CD4-positive, alpha-beta T cell (primary cell): ENCODE results near the gene ITGAE. TPM values are rescaled to one million over a fixed set of nuclear protein-coding genes. Genes with fewer than 3 reads are reported as not detected.

Experiments used
- ATAC-seq: fragments of 200-7000 bp; cut with Tn5 transposase; one replicate; pipeline ENCODE4 v1.10.0; 2022; ENCODE audit warnings: mild to moderate bottlenecking; ENCODE audit not compliant: poor library complexity
- CTCF ChIA-PET: fragments of 350-600 bp; sonication (Branson Sonifier 250); formaldehyde crosslinking; loops from one replicate; lab custom pipeline; 2021; ENCODE audit warnings: antibody characterized with exemption, inconsistent platforms; lab: Charles Lee
- POLR2A ChIA-PET: fragments of 350-600 bp; sonication (Branson Sonifier 250); formaldehyde crosslinking; loops from one replicate; lab custom pipeline; 2021; ENCODE audit warnings: antibody characterized with exemption, inconsistent platforms; lab: Charles Lee
- DNase-seq, 14 experiments: peaks; one replicate each; pipeline ENCODE4 v3.0.0-alpha.2; 2013 to 2020; ENCODE audit warnings: mixed read lengths in 2 of 14
- H3K27ac ChIP-seq, 2 donors: one replicate each; pipeline versions ENCODE4 v1.5.1 to v1.7.0; 2013; ENCODE audit warnings: low read length in 2 of 2, low read depth in 1 of 2, mild to moderate bottlenecking in 1 of 2
- H3K27me3 ChIP-seq, 2 experiments: 1 replicate in 1 of 2; 2 replicates in 1 of 2; pipeline versions ENCODE4 v1.6.1 to v1.7.0; 2013; ENCODE audit warnings: low read length in 2 of 2, control low read depth in 1 of 2, mild to moderate bottlenecking in 1 of 2, moderate library complexity in 1 of 2; ENCODE audit not compliant: insufficient read depth in 2 of 2, control insufficient read depth in 1 of 2
- H3K36me3 ChIP-seq: one replicate; pipeline ENCODE4 v1.6.1; 2013; ENCODE audit warnings: low read length, control low read depth; ENCODE audit not compliant: insufficient read depth
- H3K4me1 ChIP-seq: one replicate; pipeline ENCODE4 v1.6.1; 2013; ENCODE audit warnings: low read length, control low read depth; ENCODE audit not compliant: insufficient read depth
- H3K4me3 ChIP-seq: one replicate; pipeline ENCODE4 v1.5.1; 2013; ENCODE audit warnings: mild to moderate bottlenecking, low read length, moderate library complexity
- H3K9me3 ChIP-seq, 2 experiments: 1 replicate in 1 of 2; 2 replicates in 1 of 2; pipeline versions ENCODE4 v1.6.1 to v1.7.0; 2013; ENCODE audit warnings: low read length in 2 of 2, mild to moderate bottlenecking in 2 of 2, control low read depth in 1 of 2, moderate library complexity in 1 of 2; ENCODE audit not compliant: control insufficient read depth in 1 of 2, insufficient read depth in 1 of 2
- H3K27ac Mint-ChIP-seq: one replicate; pipeline ENCODE4 v1.8.0; 2020; ENCODE audit warnings: mixed read lengths
- H3K27me3 Mint-ChIP-seq: one replicate; pipeline ENCODE4 v1.8.0; 2021; ENCODE audit warnings: mixed read lengths
- H3K36me3 Mint-ChIP-seq: one replicate; pipeline ENCODE4 v1.8.0; 2021; ENCODE audit warnings: low read depth, mixed read lengths
- H3K4me1 Mint-ChIP-seq: one replicate; pipeline ENCODE4 v1.8.0; 2021; ENCODE audit warnings: low read depth, mixed read lengths
- H3K4me3 Mint-ChIP-seq: one replicate; pipeline ENCODE4 v1.8.0; 2020; ENCODE audit warnings: mild to moderate bottlenecking, mixed read lengths
- H3K9me3 Mint-ChIP-seq: one replicate; pipeline ENCODE4 v1.8.0; 2020; ENCODE audit warnings: mixed read lengths
- intact Hi-C, 2 experiments: fragments of 100-400 bp; cut with DNase I in 1 of 2; cut with micrococcal nuclease in 1 of 2; formaldehyde crosslinking; loops; one replicate each; pipeline versions ENCODE4 v1.15.1 to v1.9.0; 2023 to 2025; cut with DNase I, micrococcal nuclease
- total RNA-seq, 174 experiments: library from RNA in 2 of 174; stranded (reverse) in 2 of 174; gene quantifications; one replicate each; pipeline ENCODE4 v1.2.3 and lab custom pipeline; 2021 to 2026
- TF ChIP-seq, protein P1 (sequence below): fragments of 200-600 bp; IDR thresholded peaks from one replicate; pipeline ENCODE4 v1.8.0; 2022; ENCODE audit warnings: antibody characterized with exemption, mild to moderate bottlenecking

Gene ITGAE
- total RNA-seq, 2 experiments from 2014 or later = 15.8 to 18.3 TPM

DNA sequence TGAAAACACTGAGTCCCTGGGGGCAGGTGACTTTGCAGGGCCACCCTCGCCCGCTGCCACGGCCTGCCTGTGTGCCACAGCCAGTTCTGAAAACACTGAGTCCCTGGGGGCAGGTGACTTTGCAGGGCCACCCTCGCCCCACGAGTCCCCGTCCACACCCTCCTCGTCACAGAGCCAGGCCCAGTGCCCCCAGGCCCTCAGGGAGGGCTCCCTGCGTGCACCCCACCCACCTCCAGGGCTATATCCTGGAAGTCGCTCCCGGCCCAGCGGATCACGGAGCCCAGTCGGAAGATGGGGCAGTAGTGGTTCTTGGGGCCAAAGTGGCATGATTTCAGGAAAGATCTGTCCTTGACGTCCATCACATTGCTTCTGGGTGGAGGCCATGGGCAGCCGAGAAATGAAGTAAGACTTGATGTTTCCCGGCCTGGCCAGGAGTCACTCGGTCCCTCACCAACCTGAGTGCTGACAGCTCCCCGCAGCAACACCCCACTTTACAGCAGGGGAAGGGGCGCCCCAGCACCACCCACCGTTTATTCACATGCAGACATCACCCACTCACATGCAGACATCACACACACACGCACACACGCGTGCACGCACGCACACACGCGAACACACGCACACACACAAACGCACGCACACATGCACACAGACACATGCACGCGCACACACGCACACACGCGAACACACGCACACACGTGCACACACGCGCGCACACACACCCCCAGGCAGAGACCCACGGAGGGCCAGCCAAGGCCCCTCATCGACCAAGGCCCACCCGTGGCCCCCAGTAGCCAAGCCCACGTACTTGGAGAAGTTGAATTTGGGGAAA is 111.5 kb downstream of the ITGAE start:
- no peaks in the 10 kb centered on the region for H3K9me3 Mint-ChIP-seq
- Histone ChIP-seq H3K27ac (no peak overlapping the region), H3K4me3 (no peak overlapping the region), H3K4me1 (peaks cover 13% of the 10 kb centered on the region), H3K9me3 (no peaks in the 10 kb centered on the region), H3K27me3 (no peaks in the 10 kb centered on the region), H3K36me3 (peaks cover 16% of the 10 kb centered on the region)
- ATAC-seq = no peak
- no peaks in the 10 kb centered on the region for H3K27me3 Mint-ChIP-seq
- TF ChIP-seq, protein P1, sequence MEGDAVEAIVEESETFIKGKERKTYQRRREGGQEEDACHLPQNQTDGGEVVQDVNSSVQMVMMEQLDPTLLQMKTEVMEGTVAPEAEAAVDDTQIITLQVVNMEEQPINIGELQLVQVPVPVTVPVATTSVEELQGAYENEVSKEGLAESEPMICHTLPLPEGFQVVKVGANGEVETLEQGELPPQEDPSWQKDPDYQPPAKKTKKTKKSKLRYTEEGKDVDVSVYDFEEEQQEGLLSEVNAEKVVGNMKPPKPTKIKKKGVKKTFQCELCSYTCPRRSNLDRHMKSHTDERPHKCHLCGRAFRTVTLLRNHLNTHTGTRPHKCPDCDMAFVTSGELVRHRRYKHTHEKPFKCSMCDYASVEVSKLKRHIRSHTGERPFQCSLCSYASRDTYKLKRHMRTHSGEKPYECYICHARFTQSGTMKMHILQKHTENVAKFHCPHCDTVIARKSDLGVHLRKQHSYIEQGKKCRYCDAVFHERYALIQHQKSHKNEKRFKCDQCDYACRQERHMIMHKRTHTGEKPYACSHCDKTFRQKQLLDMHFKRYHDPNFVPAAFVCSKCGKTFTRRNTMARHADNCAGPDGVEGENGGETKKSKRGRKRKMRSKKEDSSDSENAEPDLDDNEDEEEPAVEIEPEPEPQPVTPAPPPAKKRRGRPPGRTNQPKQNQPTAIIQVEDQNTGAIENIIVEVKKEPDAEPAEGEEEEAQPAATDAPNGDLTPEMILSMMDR = no peak
- intact Hi-C loops = no loop called here
- H3K4me1 Mint-ChIP-seq = peaks cover 14% of the 10 kb centered on the region
- H3K27ac Mint-ChIP-seq = no peak overlapping the region
- ChIA-PET CTCF (no interaction called here), POLR2A (no interaction called here)
- DNase-seq = no peak
- H3K36me3 Mint-ChIP-seq = peaks cover 16% of the 10 kb centered on the region
- no peak overlapping the region for H3K4me3 Mint-ChIP-seq

DNA sequence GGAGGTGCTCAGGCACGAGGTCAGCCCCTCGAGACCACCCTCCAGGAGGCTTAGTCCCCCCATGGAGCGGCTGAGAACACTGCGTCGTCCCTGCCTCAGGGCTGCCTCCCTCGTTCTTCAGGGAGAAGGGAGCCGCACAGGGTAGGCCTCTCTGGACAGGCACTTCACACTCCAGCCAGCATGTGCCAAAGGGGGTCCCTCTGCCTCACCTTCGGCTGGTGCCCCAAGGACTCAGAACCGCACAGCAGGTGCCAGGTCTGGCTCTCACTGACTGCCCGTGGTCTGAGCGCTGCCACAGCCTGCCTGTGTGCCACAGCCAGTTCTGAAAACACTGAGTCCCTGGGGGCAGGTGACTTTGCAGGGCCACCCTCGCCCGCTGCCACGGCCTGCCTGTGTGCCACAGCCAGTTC is 112.1 kb downstream of the ITGAE start:
- no peaks in the 10 kb centered on the region for H3K27me3 Mint-ChIP-seq
- H3K27me3 ChIP-seq = no peaks in the 10 kb centered on the region
- intact Hi-C loops = no loop called here
- POLR2A ChIA-PET = interaction anchor here (0.7 kb wide), 1 partner anchor 34 kb away, joined by 3 read pairs; no protein-coding TSS in a partner anchor
- TF ChIP-seq, protein P1 = no peak
- no peak overlapping the region for H3K27ac Mint-ChIP-seq
- CTCF ChIA-PET = no interaction called here
- H3K27ac ChIP-seq = no peak overlapping the region
- H3K4me3 ChIP-seq = no peak overlapping the region
- peaks cover 8% of the 10 kb centered on the region for H3K4me1 Mint-ChIP-seq
- DNase-seq (no peak), ATAC-seq (no peak)
- no peaks in the 10 kb centered on the region for H3K9me3 ChIP-seq
- no peak overlapping the region for H3K4me3 Mint-ChIP-seq
- H3K9me3 Mint-ChIP-seq = no peaks in the 10 kb centered on the region
- peaks cover 16% of the 10 kb centered on the region for H3K36me3 ChIP-seq
- H3K4me1 ChIP-seq = peaks cover 7% of the 10 kb centered on the region
- peaks cover 16% of the 10 kb centered on the region for H3K36me3 Mint-ChIP-seq

DNA sequence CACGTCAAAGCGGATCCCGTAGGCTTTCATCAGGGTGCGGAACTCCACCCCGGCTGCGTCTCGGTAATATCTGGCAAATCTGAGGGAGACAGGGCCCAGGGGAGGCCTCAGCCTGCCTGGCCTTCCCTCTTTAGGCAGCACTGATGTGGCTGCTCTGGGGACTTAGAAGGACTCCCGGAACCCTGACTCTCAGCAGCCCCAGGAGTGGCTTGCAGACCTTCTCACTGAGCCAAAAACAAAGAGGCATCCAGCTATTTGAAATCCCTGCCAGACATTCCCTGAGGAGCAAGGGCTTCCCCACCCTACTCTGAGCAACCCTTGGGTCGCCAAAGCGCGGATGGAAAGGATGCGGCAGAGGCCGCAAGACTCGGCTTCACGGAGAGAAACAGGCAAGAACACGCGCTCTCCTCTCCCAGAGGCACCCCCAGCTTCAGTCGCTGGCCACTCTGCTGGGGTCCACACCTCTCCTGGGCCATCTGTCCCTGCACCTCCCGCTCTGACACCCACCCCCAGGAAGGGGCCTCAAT is 112.9 kb downstream of the ITGAE start:
- ATAC-seq (no peak), DNase-seq (no peak)
- TF ChIP-seq, protein P1 = no peak
- H3K27ac Mint-ChIP-seq = no peak overlapping the region
- ChIA-PET POLR2A (interaction anchor here (0.7 kb wide), 1 partner anchor 34 kb away, joined by 3 read pairs; no protein-coding TSS in a partner anchor), CTCF (no interaction called here)
- peaks cover 3% of the 10 kb centered on the region for H3K4me1 ChIP-seq
- peaks cover 5% of the 10 kb centered on the region for H3K4me1 Mint-ChIP-seq
- no peak overlapping the region for H3K27ac ChIP-seq
- peaks cover 16% of the 10 kb centered on the region for H3K36me3 ChIP-seq
- intact Hi-C loops = no loop called here
- no peaks in the 10 kb centered on the region for H3K27me3 ChIP-seq
- H3K4me3 ChIP-seq = no peak overlapping the region
- H3K36me3 Mint-ChIP-seq = peaks cover 19% of the 10 kb centered on the region
- no peaks in the 10 kb centered on the region for H3K9me3 Mint-ChIP-seq
- no peaks in the 10 kb centered on the region for H3K9me3 ChIP-seq
- no peak overlapping the region for H3K4me3 Mint-ChIP-seq
- H3K27me3 Mint-ChIP-seq = no peaks in the 10 kb centered on the region
